A549 (cell line): ENCODE results near the gene SCARB1. TPM values are rescaled to one million over a fixed set of nuclear protein-coding genes. Genes with fewer than 3 reads are reported as not detected.

Experiments
- ATAC-seq, 2 experiments: fragments of 200-7000 bp in 1 of 2; fragments of >200 bp in 1 of 2; cut with Nextera tagmentation in 1 of 2; cut with Tn5 transposase in 1 of 2; 3 replicates each; pipeline versions ENCODE4 v1.8.0 to v1.9.1; 2018 to 2020; ENCODE audit warnings: mild to moderate bottlenecking in 1 of 2, moderate library complexity in 1 of 2
- CTCF ChIA-PET: fragments of 300-600 bp; sonication (Branson Sonifier 250); formaldehyde crosslinking; extraction: SDS; loops from one replicate; lab custom pipeline; 2021; ENCODE audit warnings: antibody characterized with exemption, inconsistent platforms; lab: Yijun Ruan, JAX
- POLR2A ChIA-PET: fragments of 350-600 bp; formaldehyde crosslinking; extraction: SDS; loops from one replicate; lab custom pipeline; 2021; ENCODE audit warnings: antibody characterized with exemption, inconsistent platforms; lab: Yijun Ruan, JAX
- DNase-seq, 2 experiments: peaks; one replicate each; pipeline versions ENCODE4 v3.0.0 to v3.0.0-alpha.2; 2011 to 2016; ENCODE audit warnings: low read depth in 1 of 2, low spot score in 1 of 2
- FAIRE-seq: peaks from 2 replicates; lab custom pipeline; 2011; peaks lifted over from hg19 to GRCh38; lab: Jason Lieb, UNC
- H3K27ac ChIP-seq, 2 experiments: fragments of >200 bp; sonication (Bioruptor Twin); formaldehyde crosslinking; 3 replicates each; pipeline ENCODE4 v1.5.1; 2016 to 2017
- H3K4me1 ChIP-seq: fragments of >200 bp; sonication (Bioruptor Twin); formaldehyde crosslinking; 3 replicates; pipeline ENCODE4 v1.6.1; 2016
- H3K4me2 ChIP-seq: fragments of >200 bp; sonication (Bioruptor Twin); formaldehyde crosslinking; 3 replicates; pipeline ENCODE4 v1.6.1; 2016
- H3K4me3 ChIP-seq: fragments of >200 bp; sonication (Bioruptor Twin); formaldehyde crosslinking; 3 replicates; pipeline ENCODE4 v1.5.1; 2016
- H3K9me3 ChIP-seq: fragments of >200 bp; sonication (Bioruptor Twin); formaldehyde crosslinking; 3 replicates; pipeline ENCODE4 v1.6.1; 2016
- BHLHE40 ChIP-seq: IDR thresholded peaks from 2 replicates; pipeline ENCODE4 v1.6.1; 2012; ENCODE audit warnings: low read depth, low read length, inconsistent platforms
- CEBPB ChIP-seq, 2 experiments: fragments of >200 bp in 1 of 2; sonication (Bioruptor Twin) in 1 of 2; formaldehyde crosslinking in 1 of 2; IDR thresholded peaks; 2 replicates each; pipeline ENCODE4 v1.6.1; 2012 to 2016
- CHD2 ChIP-seq: fragments of 150-350 bp; IDR thresholded peaks from 2 replicates; pipeline ENCODE4 v1.6.1; 2014; ENCODE audit warnings: low read length; ENCODE audit not compliant: partially characterized antibody
- CHD4 ChIP-seq: fragments of 200-600 bp; sonication (generic); IDR thresholded peaks from 2 replicates; pipeline ENCODE4 v1.6.1; 2016; ENCODE audit warnings: antibody characterized with exemption, mild to moderate bottlenecking, borderline replicate concordance
- CTCF ChIP-seq: fragments of >200 bp; sonication (Bioruptor Twin); formaldehyde crosslinking; IDR thresholded peaks from 3 replicates; pipeline ENCODE4 v1.5.1; 2016
- EHMT2 ChIP-seq: fragments of 200-600 bp; sonication (generic); IDR thresholded peaks from 2 replicates; pipeline ENCODE4 v1.6.1; 2016; ENCODE audit warnings: antibody characterized with exemption, low read depth, mild to moderate bottlenecking, moderate library complexity
- EP300 ChIP-seq, 2 experiments: fragments of >200 bp; sonication (Bioruptor Twin); formaldehyde crosslinking; IDR thresholded peaks; 2 replicates in 1 of 2; 3 replicates in 1 of 2; pipeline ENCODE4 v1.6.1; 2016 to 2017
- GATA3 ChIP-seq: IDR thresholded peaks from 2 replicates; pipeline ENCODE4 v1.6.1; 2012; ENCODE audit warnings: borderline replicate concordance
- MAFK ChIP-seq: fragments of 450-650 bp; IDR thresholded peaks from 2 replicates; pipeline ENCODE4 v1.6.1; 2014; ENCODE audit not compliant: partially characterized antibody
- MAZ ChIP-seq: fragments of 150-350 bp; IDR thresholded peaks from 2 replicates; pipeline ENCODE4 v1.6.1; 2014; ENCODE audit warnings: antibody characterized with exemption, low read depth, low read length, borderline replicate concordance
- NR3C1 ChIP-seq: fragments of >200 bp; sonication (Bioruptor Twin); formaldehyde crosslinking; IDR thresholded peaks from 3 replicates; pipeline ENCODE4 v1.6.1; 2017
- PHF8 ChIP-seq: fragments of 200-600 bp; sonication (generic); IDR thresholded peaks from 2 replicates; pipeline ENCODE4 v1.6.1; 2016; ENCODE audit warnings: low read depth, mild to moderate bottlenecking, antibody characterized with exemption, moderate library complexity, borderline replicate concordance
- RAD21 ChIP-seq, 2 experiments: fragments of >200 bp in 1 of 2; sonication (Bioruptor Twin) in 1 of 2; formaldehyde crosslinking in 1 of 2; IDR thresholded peaks in 1 of 2; conservative IDR thresholded peaks in 1 of 2; 2 replicates in 1 of 2; 3 replicates in 1 of 2; pipeline ENCODE4 v1.6.1; 2012 to 2018; ENCODE audit warnings: inconsistent platforms in 1 of 2
- RFX5 ChIP-seq: fragments of 450-650 bp; IDR thresholded peaks from 2 replicates; pipeline ENCODE4 v1.7.1; 2014; ENCODE audit warnings: antibody characterized with exemption, mild to moderate bottlenecking, moderate library complexity
- USF2 ChIP-seq: fragments of 450-650 bp; IDR thresholded peaks from 2 replicates; pipeline ENCODE4 v1.6.1; 2014; ENCODE audit warnings: antibody characterized with exemption
- ZFP36 ChIP-seq: fragments of 450-650 bp; IDR thresholded peaks from 2 replicates; pipeline ENCODE4 v1.6.1; 2014; ENCODE audit warnings: borderline replicate concordance; ENCODE audit not compliant: partially characterized antibody
- WGBS: methylation state at CpG from one replicate; pipeline ENCODE4 v1.1.6; 2017; ENCODE audit errors: missing lambda C conversion rate; 5-methylcytosine and 5-hydroxymethylcytosine counted together
- polyA plus RNA-seq, 4 experiments: library from polyadenylated mRNA; depleted of rRNA in 3 of 4; stranded (reverse); fragments of >200 nt; fragmentation: RNase III in 1 of 4; extraction: RNeasy Plus Mini Kit Qiagen cat#74134 plus additional on column Dnase treatment in 1 of 4; gene quantifications; 2 replicates in 3 of 4; 3 replicates in 1 of 4; pipeline ENCODE4 v1.2.3, GENCODE V29; 2011 to 2017
- TF ChIP-seq, protein P1 (sequence below): fragments of 250-450 bp; sonication (Bioruptor Pico); IDR thresholded peaks from 2 replicates; pipeline ENCODE4 v1.5.0; 2021; ENCODE audit warnings: mild to moderate bottlenecking, moderate library complexity, borderline replicate concordance
- TF ChIP-seq, protein P2 (sequence below): fragments of >200 bp; sonication (Bioruptor Twin); formaldehyde crosslinking; IDR thresholded peaks from 3 replicates; pipeline ENCODE4 v1.6.1; 2016
- TF ChIP-seq, protein P3 (sequence below): fragments of >200 bp; sonication (Bioruptor Twin); formaldehyde crosslinking; IDR thresholded peaks from 2 replicates; pipeline ENCODE4 v1.6.1; 2016
- TF ChIP-seq, protein P4 (sequence below): fragments of 150-350 bp; IDR thresholded peaks from 2 replicates; pipeline ENCODE4 v1.6.1; 2014; ENCODE audit warnings: low read depth, mild to moderate bottlenecking, low read length
- TF ChIP-seq, protein P5 (sequence below): IDR thresholded peaks from 2 replicates; pipeline ENCODE4 v1.6.1; 2012

Gene SCARB1
- polyA plus RNA-seq, 2 of the 4 experiments (the other 2 are of a cell fraction), result 81.1 to 154 TPM

GRCh38 chr12:124804011-124804621, 59.5 kb downstream of the SCARB1 start:
- Histone ChIP-seq H3K4me3 (no peak overlapping the region), H3K9me3 (no peaks in the 10 kb centered on the region), H3K4me2 (no peak overlapping the region), H3K4me1 (peaks cover 7% of the 10 kb centered on the region; the same call in 2 of the 3 replicates), H3K27ac (peak overlapping the region in 1 of 2 experiments; percentile 27; a peak in 3 of 6 replicates)
- ChIA-PET POLR2A (no interaction called here), CTCF (interaction anchor here (0.8 to 2.7 kb wide), 4 partner anchors 12 to 96 kb away, joined by 3 to 7 read pairs (median 4); no protein-coding TSS in a partner anchor)
- FAIRE-seq, result no peak
- DNase-seq, result peak; percentile 58 to 80
- peak; percentile 33 to 90; a peak in 3 of 6 replicates for ATAC-seq
- TF ChIP-seq USF2 (peak; percentile 79), CEBPB (IDR thresholded peaks at IDR 0.05) (peak in 1 of 2 experiments; percentile 41; a peak in 1 of 4 replicates), CHD2 (no peak)
- WGBS, result 94% methylated on average over 9 of the region's 9 CpGs

DNA sequence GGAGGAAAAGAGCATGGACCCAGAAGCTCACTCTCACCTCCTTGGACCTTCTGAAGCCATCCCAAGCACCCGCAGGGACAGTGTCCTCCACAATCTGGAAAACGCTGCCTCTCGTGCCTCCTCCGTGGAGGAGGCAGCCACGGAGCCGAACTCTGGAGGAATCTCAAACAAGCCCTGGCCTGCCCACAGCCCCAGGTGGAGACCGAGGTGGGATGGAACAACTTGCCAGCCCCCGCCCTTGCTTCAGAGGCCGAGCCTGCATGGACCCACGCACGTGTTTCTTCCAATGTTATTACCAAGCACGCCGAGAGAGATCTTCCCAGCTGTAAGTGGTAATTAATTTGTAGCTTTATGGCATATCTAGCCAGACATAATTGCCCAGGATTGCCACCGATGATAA, 61.3 kb downstream of the SCARB1 start:
- Histone ChIP-seq H3K9me3 (no peaks in the 10 kb centered on the region), H3K4me2 (no peak overlapping the region), H3K4me3 (no peak overlapping the region), H3K27ac (no peak overlapping the region), H3K4me1 (peaks cover 7% of the 10 kb centered on the region; the same call in 2 of the 3 replicates)
- ATAC-seq, result no peak
- TF ChIP-seq GATA3 (no peak), MAFK (no peak), BHLHE40 (no peak), RAD21 (conservative IDR thresholded peaks at IDR 0.05 in 1 of 2, IDR thresholded peaks at IDR 0.05 in 1 of 2) (no peak), MAZ (no peak), EP300 (IDR thresholded peaks at IDR 0.05) (no peak), EHMT2 (no peak), NR3C1 (no peak), RFX5 (no peak), ZFP36 (no peak), PHF8 (no peak), CTCF (no peak), CHD4 (no peak)
- TF ChIP-seq, protein P1, sequence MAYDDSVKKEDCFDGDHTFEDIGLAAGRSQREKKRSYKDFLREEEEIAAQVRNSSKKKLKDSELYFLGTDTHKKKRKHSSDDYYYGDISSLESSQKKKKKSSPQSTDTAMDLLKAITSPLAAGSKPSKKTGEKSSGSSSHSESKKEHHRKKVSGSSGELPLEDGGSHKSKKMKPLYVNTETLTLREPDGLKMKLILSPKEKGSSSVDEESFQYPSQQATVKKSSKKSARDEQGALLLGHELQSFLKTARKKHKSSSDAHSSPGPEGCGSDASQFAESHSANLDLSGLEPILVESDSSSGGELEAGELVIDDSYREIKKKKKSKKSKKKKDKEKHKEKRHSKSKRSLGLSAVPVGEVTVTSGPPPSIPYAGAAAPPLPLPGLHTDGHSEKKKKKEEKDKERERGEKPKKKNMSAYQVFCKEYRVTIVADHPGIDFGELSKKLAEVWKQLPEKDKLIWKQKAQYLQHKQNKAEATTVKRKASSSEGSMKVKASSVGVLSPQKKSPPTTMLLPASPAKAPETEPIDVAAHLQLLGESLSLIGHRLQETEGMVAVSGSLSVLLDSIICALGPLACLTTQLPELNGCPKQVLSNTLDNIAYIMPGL (CRISPR knock-in tag), result no peak
- TF ChIP-seq, protein P2, sequence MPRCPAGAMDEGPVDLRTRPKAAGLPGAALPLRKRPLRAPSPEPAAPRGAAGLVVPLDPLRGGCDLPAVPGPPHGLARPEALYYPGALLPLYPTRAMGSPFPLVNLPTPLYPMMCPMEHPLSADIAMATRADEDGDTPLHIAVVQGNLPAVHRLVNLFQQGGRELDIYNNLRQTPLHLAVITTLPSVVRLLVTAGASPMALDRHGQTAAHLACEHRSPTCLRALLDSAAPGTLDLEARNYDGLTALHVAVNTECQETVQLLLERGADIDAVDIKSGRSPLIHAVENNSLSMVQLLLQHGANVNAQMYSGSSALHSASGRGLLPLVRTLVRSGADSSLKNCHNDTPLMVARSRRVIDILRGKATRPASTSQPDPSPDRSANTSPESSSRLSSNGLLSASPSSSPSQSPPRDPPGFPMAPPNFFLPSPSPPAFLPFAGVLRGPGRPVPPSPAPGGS, result no peak
- TF ChIP-seq, protein P3, sequence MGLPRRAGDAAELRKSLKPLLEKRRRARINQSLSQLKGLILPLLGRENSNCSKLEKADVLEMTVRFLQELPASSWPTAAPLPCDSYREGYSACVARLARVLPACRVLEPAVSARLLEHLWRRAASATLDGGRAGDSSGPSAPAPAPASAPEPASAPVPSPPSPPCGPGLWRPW, result no peak
- TF ChIP-seq, protein P4, sequence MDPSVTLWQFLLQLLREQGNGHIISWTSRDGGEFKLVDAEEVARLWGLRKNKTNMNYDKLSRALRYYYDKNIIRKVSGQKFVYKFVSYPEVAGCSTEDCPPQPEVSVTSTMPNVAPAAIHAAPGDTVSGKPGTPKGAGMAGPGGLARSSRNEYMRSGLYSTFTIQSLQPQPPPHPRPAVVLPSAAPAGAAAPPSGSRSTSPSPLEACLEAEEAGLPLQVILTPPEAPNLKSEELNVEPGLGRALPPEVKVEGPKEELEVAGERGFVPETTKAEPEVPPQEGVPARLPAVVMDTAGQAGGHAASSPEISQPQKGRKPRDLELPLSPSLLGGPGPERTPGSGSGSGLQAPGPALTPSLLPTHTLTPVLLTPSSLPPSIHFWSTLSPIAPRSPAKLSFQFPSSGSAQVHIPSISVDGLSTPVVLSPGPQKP, result no peak
- TF ChIP-seq, protein P5, sequence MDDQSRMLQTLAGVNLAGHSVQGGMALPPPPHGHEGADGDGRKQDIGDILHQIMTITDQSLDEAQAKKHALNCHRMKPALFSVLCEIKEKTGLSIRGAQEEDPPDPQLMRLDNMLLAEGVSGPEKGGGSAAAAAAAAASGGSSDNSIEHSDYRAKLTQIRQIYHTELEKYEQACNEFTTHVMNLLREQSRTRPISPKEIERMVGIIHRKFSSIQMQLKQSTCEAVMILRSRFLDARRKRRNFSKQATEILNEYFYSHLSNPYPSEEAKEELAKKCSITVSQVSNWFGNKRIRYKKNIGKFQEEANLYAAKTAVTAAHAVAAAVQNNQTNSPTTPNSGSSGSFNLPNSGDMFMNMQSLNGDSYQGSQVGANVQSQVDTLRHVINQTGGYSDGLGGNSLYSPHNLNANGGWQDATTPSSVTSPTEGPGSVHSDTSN, result no peak
- DNase-seq, result no peak
- FAIRE-seq, result no peak
- POLR2A ChIA-PET, result no interaction called here
- CTCF ChIA-PET, result interaction anchor here (0.9 to 2.0 kb wide), 2 partner anchors 10 to 14 kb away, joined by 3 to 4 read pairs; no protein-coding TSS in a partner anchor
- WGBS, result 95% methylated on average over 14 of the region's 14 CpGs
